Fibroblast of lung (primary cell): ENCODE measurements around the gene AP2B1.

Source experiments
- EZH2 ChIP-seq: IDR thresholded peaks from 2 replicates; pipeline ENCODE4 v1.5.1; 2012; ENCODE audit warnings: low read length, control low read depth, mild to moderate bottlenecking; ENCODE audit errors: missing control alignments
- TF ChIP-seq, protein P1 (sequence below), 2 donors: IDR thresholded peaks in 1 of 2; conservative IDR thresholded peaks in 1 of 2; 1 replicate in 1 of 2; 2 replicates in 1 of 2; pipeline ENCODE4 v1.5.1; 2011 to 2012; ENCODE audit warnings: low read length in 2 of 2, control low read depth in 1 of 2, inconsistent platforms in 1 of 2, low read depth in 1 of 2, mild to moderate bottlenecking in 1 of 2

DNA sequence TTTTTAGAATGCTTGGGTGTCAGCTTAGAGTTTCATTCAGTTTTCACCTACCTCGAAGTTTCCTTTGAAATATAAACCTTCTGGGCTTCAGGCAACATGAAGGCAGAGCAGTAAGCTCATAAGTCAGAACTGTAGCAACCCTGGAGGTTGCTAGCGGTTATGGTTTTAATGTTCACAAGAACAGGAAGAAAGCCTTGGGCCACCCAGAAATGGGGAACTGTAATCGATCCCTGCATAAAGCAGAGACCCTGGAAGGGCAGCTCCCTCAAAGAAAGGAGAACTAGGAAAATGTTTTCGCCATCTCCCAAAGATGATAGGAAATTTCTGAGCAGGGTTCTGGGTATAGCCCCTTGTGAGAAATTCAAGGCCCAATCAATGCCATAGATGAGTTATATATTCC, 96.5 kb downstream of the AP2B1 start:
- no peak for TF ChIP-seq EZH2
- TF ChIP-seq, protein P1, sequence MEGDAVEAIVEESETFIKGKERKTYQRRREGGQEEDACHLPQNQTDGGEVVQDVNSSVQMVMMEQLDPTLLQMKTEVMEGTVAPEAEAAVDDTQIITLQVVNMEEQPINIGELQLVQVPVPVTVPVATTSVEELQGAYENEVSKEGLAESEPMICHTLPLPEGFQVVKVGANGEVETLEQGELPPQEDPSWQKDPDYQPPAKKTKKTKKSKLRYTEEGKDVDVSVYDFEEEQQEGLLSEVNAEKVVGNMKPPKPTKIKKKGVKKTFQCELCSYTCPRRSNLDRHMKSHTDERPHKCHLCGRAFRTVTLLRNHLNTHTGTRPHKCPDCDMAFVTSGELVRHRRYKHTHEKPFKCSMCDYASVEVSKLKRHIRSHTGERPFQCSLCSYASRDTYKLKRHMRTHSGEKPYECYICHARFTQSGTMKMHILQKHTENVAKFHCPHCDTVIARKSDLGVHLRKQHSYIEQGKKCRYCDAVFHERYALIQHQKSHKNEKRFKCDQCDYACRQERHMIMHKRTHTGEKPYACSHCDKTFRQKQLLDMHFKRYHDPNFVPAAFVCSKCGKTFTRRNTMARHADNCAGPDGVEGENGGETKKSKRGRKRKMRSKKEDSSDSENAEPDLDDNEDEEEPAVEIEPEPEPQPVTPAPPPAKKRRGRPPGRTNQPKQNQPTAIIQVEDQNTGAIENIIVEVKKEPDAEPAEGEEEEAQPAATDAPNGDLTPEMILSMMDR (conservative IDR thresholded peaks at IDR 0.05 in 1 of 2, IDR thresholded peaks at IDR 0.05 in 1 of 2; ENCODE audit: low read depth in 1 of 2, low read length in 2 of 2): no peak
